ENCODE measurements around the gene TMEM43.
A peak's percentile ranks its signal among the peaks of the same experiment; 100 is the strongest.
"Not testable (repeated sequence)": the region's sequence is repeated elsewhere in the genome, so short reads cannot be mapped to it uniquely, and the experiment has no call there.

TMEM43 gene

DNA sequence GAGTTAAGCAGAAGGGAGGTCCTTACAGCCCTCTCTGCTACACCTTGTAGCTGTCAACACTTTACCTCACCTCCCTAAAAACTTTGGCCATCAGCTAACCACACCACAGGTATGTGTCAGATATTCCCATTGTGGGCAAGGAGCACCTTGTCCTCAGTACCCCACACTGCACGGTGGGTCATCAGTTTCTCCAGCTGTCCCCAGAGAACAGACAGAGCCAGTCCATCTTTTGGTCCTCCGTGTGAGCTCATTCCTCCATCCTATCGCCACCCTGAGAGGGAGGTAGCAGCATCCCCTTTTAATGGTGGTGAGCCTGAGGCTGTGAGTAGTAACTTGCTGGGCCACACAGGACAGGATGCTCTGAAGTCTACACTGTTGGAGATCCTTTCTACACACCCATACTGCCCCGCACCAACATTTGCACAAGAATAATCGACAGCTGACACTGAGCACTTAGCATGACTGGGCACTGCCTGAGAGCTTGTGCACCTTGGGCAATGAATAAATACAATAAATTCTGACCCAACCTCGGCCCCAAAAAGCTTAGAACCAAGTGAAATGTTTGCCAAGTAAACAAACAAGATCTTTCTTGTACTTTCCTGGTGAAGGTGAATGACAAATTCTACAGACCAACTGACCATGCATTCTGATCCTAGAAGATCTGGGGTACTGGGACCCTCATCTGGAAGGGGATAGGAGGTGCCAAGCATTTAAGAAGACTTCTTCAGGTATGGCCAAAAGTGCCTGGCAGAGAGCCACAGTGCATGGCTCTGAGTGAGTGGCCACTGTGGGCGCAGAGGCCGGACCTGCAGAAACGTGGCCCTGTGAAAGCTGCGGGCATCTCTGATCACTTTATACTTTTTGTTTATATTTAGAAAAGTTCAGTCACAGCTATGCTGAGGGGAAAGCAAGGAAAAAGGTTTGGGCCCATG lies 7.1 kb upstream of the TMEM43 start:
- H3K9me3 Mint-ChIP-seq = no peaks in the 10 kb centered on the region
- peaks cover 6% of the 10 kb centered on the region for H3K4me1 Mint-ChIP-seq (ENCODE audit: low read depth)
- DNase-seq (ENCODE audit: low spot score) = peak; percentile 1
- no peaks in the 10 kb centered on the region for H3K27me3 Mint-ChIP-seq (ENCODE audit: low read depth)
- H3K4me3 Mint-ChIP-seq = no peak overlapping the region
- H3K36me3 Mint-ChIP-seq (ENCODE audit: low read depth) = peaks cover 26% of the 10 kb centered on the region
- H3K27ac Mint-ChIP-seq = no peak overlapping the region

DNA sequence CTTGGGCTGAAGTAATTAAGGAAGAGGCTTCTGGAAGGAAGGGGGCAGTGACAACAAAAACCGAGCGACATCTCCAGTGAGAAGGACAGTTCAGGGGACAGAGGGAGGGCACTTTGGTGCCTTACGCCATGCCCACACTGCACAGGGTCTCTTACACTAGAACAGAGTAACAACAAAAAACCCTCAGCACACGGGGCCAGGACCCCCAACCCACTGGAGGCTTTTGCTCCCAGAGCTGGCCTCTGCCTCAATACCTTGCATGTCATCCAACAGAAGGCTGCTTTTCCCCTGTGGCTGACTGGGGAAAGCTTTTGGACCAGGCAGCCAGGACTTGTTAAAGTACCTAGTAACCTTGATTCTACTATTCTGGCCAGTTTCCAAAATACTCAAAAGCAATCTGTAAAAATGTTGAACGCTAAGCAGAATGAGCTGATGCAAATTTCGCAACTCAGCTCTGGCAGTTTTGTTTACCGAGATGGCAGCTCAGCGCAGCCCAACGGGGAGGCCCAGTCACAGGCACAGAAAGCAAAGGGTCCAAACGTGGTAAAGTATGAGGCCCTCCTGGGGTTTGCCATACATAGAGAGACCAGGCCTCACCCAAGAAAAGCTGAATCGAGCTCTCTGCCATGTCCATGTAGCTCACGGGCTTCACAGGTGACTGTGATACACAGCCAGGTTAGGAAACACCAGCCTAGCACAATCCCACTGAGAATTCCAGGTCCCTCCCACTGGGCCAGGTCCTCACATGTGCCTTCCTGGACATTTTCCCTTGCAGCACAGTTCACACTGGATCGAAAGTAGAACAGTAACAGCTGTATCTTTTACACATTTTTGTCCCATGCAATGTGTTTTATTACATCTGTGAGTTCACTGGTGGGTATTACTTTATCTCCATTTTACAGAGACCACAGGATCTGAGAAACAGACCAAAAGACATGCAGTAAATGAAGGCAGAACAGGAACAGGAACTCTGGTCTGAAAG lies 6.2 kb upstream of the TMEM43 start:
- peaks cover 13% of the 10 kb centered on the region for H3K4me1 Mint-ChIP-seq (ENCODE audit: low read depth)
- no peaks in the 10 kb centered on the region for H3K27me3 Mint-ChIP-seq (ENCODE audit: low read depth)
- peaks cover 18% of the 10 kb centered on the region for H3K36me3 Mint-ChIP-seq (ENCODE audit: low read depth)
- H3K27ac Mint-ChIP-seq = no peak overlapping the region
- H3K9me3 Mint-ChIP-seq = no peaks in the 10 kb centered on the region
- DNase-seq (ENCODE audit: low spot score) = peak; percentile 2
- H3K4me3 Mint-ChIP-seq = no peak overlapping the region

DNA sequence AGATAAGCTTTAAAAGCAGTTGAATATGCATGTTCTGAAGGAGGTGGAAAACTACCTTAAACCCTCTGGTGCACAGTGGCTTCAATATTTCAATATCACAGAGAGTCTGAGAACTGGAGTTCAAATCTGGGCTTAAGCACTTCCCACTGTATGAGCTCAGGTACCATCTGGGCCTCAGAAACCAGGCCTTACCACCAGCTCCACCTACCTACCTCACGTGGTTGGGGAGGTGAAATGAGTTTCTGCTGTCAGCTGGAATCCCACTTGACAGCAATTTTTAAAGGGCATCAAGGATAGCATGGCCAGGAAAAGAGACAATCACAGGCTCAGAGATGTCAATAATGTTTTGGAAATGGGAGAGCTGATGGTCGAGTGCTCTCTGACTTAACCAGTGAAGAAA lies 5.2 kb upstream of the TMEM43 start:
- H3K27me3 Mint-ChIP-seq (ENCODE audit: low read depth) = no peaks in the 10 kb centered on the region
- no peaks in the 10 kb centered on the region for H3K9me3 Mint-ChIP-seq
- peaks cover 16% of the 10 kb centered on the region for H3K36me3 Mint-ChIP-seq (ENCODE audit: low read depth)
- peaks cover 14% of the 10 kb centered on the region for H3K4me1 Mint-ChIP-seq (ENCODE audit: low read depth)
- H3K4me3 Mint-ChIP-seq = no peak overlapping the region
- H3K27ac Mint-ChIP-seq = no peak overlapping the region
- peak; percentile 2 for DNase-seq (ENCODE audit: low spot score)

DNA sequence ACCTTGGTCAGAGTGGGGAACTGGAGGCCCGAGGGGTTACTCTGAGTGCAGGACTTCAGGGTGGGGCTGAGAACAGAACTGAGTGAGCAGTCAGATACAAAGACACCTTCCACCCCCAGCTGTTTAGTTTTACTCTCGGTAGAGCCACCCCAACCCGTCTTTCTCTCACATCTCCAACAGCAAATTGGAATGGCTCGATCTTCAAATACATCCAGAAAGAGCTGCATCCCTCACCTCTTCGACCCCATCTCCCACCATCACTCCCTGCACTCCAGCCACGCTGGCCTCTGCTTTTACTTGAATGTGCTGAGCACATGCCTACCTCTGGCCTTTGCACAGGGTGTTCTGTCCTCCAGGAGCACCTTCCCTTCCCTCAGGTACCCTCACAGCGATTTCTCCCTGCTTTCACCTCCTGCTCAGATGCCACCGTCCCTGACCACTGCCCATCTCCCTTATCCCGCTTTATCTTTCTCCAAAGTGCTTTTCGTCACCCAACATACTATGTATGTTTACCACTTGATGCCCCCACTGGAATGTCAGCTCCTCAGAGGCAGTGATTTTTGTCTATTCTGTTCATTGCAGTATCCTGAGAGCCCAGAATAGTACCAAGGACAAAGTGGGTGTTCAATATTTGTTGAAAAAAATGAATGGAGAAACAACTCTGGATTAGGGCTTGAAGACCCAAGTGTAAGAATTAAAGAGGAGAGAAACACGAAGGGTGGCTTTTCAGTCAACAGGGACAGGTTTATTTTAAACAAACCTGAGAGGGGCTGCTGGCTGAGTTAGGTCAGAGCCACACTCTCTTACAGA lies 4.5 kb upstream of the TMEM43 start:
- H3K27ac Mint-ChIP-seq = no peak overlapping the region
- peaks cover 14% of the 10 kb centered on the region for H3K4me1 Mint-ChIP-seq (ENCODE audit: low read depth)
- H3K36me3 Mint-ChIP-seq (ENCODE audit: low read depth) = peaks cover 16% of the 10 kb centered on the region
- no peak overlapping the region for H3K4me3 Mint-ChIP-seq
- DNase-seq (ENCODE audit: low spot score) = peak; percentile 2
- H3K9me3 Mint-ChIP-seq = no peaks in the 10 kb centered on the region
- H3K27me3 Mint-ChIP-seq (ENCODE audit: low read depth) = no peaks in the 10 kb centered on the region

DNA sequence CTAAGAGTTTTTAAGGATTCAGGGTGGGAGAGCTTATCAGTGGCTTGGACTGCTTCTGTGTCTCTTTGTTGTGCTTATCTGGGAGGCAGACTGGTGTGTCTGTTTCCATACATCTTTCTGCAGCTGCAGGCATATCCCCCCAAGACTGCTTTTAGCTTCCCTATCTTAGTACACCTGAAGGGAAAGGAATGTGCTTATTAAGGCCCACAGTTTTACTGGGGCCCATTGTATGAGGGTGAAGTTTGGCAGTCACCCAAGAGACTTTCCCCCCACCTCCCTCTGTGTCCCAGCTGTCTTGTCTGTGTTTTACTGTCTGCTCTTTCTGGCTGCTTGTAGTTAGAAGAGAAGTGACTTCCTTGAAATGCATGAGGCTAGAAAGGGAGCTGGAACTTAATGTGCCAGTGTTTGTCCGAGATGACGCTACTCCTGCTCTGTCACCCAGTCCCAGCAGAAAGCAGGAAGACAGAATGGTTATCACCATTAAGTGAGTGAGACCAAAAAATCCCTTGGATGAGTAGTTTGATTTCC lies 3.9 kb upstream of the TMEM43 start:
- H3K27ac Mint-ChIP-seq, H3K4me3 Mint-ChIP-seq, H3K9me3 Mint-ChIP-seq: not testable (repeated sequence)

DNA sequence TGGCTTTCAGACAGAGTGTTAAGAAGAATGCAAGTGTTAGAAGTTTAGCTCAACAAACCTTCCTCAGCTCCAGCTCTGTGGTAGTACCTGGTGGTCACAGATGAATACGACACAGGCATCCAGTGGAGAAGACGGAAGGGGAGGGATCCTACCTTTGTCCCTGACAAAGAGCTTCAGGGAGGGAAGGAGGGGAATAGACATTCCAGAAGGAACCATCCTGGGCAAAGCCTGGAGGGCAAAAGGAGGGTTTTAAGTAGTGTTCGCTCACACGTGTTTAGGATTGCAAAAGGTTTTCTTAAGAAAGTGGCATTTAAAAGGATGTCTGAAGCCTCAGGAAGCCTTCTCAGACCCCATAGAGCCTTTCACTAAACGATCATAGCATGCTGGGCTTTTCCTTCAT lies 3.0 kb upstream of the TMEM43 start:
- Mint-ChIP-seq H3K4me3 (no peak overlapping the region), H3K27me3 (ENCODE audit: low read depth) (no peaks in the 10 kb centered on the region), H3K9me3 (no peaks in the 10 kb centered on the region), H3K27ac (no peak overlapping the region), H3K4me1 (ENCODE audit: low read depth) (peaks cover 27% of the 10 kb centered on the region), H3K36me3 (ENCODE audit: low read depth) (peaks cover 13% of the 10 kb centered on the region)
- peak; percentile 2 for DNase-seq (ENCODE audit: low spot score)

More for the DNA sequence above, 3.9 kb upstream of the TMEM43 start:
- peaks cover 16% of the 10 kb centered on the region for H3K36me3 Mint-ChIP-seq (ENCODE audit: low read depth)
- not testable (repeated sequence) for H3K27me3 Mint-ChIP-seq (ENCODE audit: low read depth); DNase-seq (ENCODE audit: low spot score)
- peaks cover 18% of the 10 kb centered on the region for H3K4me1 Mint-ChIP-seq (ENCODE audit: low read depth)

DNA sequence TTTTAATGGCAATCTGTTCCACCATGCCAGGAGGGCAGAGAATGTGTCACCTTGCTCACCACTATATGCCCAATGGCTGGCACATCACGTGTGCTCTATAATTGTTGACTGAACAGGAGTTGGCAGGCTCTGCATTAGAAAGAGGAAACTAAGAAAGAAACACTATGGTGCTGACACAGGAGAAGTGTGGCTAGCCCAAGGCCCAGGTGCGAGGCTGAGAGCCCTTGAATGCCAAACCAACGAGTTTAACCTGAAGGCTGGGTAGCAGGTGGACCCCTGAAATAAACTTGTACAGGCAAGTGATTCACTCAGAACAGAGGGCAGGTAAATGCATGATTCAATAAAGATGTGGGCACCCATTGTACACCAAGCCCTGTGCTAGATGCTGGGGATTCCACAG lies 2.6 kb upstream of the TMEM43 start:
- Mint-ChIP-seq H3K27me3 (ENCODE audit: low read depth) (no peaks in the 10 kb centered on the region), H3K36me3 (ENCODE audit: low read depth) (peaks cover 15% of the 10 kb centered on the region), H3K27ac (peak overlapping the region; percentile 69), H3K4me1 (ENCODE audit: low read depth) (peaks cover 30% of the 10 kb centered on the region), H3K4me3 (peak overlapping the region; percentile 59), H3K9me3 (no peaks in the 10 kb centered on the region)
- DNase-seq (ENCODE audit: low spot score) = peak; percentile 4

DNA sequence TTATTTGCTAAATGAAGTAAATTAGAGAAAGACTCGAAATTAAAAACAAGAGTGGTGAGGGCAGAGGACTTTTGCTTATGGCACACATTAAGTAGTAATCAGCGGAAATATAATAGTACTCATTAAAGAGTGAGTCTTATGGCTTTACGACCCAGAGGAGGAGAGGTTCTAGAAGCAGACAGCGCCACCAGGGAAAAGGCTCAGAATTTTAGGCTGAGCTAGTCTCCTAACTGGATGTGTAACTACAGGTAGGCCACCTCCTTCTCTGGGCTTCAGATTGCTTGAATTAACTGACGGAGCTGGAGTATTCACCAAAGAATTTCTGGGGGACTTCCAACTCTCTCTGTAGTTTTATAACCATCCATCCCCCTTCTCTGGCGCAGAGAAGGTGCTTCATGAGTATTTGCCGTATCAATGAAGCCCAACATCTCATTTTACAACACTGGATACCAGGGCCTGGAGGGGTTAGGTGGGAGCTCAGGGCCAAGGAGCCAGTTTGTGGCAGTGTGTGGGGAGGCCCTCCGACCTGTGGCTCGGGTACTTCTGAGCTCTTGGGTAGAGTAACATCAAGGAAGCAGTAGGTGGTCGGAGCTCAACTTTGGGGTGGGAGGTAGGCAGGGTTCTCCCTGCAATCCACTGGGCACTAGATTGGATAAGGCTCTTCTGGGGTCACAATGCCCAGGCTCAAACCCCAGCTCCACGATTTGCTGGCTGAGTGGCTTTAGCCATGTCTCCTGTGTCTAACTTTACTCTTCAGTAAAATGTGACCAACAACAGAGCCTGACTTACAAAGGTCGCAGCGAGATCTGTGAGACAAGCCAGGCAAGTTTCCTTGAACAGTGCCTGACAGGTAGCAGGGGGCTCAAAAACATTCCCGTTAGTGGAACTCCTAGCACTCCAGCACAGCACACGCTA lies 1.3 kb upstream of the TMEM43 start:
- H3K4me3 Mint-ChIP-seq = peak overlapping the region; percentile 90
- peaks cover 27% of the 10 kb centered on the region for H3K36me3 Mint-ChIP-seq (ENCODE audit: low read depth)
- H3K9me3 Mint-ChIP-seq = no peaks in the 10 kb centered on the region
- peaks cover 42% of the 10 kb centered on the region for H3K4me1 Mint-ChIP-seq (ENCODE audit: low read depth)
- DNase-seq (ENCODE audit: low spot score) = no peak
- H3K27ac Mint-ChIP-seq = peak overlapping the region; percentile 89
- H3K27me3 Mint-ChIP-seq (ENCODE audit: low read depth) = no peaks in the 10 kb centered on the region

DNA sequence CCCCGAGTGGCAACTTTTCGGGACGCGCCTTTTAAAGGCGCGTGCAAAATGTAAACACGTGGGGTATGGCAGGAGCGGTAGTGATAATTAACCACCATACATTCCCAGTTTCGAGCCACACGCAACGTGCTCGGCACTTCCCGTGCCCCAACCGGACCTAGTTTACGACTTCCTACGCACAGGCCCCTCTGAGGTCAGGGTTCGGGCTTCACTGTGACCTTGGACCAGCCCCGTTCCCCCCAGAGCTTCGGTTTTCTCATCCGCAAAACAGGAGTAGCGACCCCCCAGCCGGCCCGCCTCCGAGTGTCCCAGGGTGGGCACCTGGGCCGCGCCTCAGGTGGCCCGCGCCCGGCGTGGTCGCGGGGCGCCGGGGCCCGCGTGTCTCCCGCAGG lies 633 bp upstream of the TMEM43 start:
- peak; percentile 62 for DNase-seq (ENCODE audit: low spot score)
- Mint-ChIP-seq H3K27ac (peak overlapping the region; percentile 89), H3K4me3 (peak overlapping the region; percentile 90), H3K36me3 (ENCODE audit: low read depth) (peaks cover 32% of the 10 kb centered on the region), H3K4me1 (ENCODE audit: low read depth) (peaks cover 42% of the 10 kb centered on the region), H3K27me3 (ENCODE audit: low read depth) (no peaks in the 10 kb centered on the region), H3K9me3 (no peaks in the 10 kb centered on the region)

DNA sequence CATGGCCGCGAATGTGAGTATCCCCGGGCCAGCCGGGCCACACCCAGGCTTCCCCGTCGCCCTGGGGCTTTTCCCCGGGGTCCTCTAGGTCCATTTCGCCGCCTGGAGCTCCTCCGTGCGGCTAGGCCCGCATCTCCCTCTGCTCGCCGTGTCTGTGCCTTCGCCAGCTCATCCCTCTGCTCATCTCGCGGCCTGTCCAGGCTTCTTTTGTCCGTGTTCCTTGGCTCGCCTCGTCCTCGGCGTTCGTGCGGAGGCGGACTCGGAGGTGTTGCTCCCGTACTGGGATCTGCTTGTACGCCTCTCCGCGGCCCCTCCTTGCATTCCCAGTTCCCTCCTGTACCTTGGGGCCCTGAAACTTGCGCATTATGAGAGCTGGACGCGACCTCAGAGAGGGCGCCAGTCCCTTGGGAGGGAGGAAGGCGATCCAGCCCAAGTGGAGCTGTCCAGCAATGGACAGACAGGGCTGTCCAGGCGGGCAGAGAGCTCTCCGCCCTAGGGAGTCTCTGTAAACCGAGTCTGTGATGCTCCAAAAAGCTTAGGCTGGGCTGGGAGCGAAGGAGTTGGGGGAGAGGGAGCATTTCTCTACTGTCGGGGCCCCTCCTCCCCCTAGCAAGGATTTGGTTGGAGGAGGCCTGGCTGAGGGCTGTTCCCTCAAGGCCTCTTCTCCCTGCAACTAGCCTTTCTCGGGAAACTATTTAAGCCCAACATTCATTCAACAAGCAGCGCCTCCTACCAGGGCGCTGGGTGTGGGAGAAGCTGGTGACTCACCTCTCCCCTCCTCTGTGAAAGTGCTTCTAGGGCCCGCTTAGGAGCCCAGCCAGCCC lies 553 bp downstream of the TMEM43 start:
- Mint-ChIP-seq H3K9me3 (no peaks in the 10 kb centered on the region), H3K27ac (peak overlapping the region; percentile 92), H3K4me1 (ENCODE audit: low read depth) (peaks cover 42% of the 10 kb centered on the region), H3K27me3 (ENCODE audit: low read depth) (no peaks in the 10 kb centered on the region), H3K4me3 (peak overlapping the region; percentile 94), H3K36me3 (ENCODE audit: low read depth) (peaks cover 39% of the 10 kb centered on the region)
- DNase-seq (ENCODE audit: low spot score) = peak; percentile 68

DNA sequence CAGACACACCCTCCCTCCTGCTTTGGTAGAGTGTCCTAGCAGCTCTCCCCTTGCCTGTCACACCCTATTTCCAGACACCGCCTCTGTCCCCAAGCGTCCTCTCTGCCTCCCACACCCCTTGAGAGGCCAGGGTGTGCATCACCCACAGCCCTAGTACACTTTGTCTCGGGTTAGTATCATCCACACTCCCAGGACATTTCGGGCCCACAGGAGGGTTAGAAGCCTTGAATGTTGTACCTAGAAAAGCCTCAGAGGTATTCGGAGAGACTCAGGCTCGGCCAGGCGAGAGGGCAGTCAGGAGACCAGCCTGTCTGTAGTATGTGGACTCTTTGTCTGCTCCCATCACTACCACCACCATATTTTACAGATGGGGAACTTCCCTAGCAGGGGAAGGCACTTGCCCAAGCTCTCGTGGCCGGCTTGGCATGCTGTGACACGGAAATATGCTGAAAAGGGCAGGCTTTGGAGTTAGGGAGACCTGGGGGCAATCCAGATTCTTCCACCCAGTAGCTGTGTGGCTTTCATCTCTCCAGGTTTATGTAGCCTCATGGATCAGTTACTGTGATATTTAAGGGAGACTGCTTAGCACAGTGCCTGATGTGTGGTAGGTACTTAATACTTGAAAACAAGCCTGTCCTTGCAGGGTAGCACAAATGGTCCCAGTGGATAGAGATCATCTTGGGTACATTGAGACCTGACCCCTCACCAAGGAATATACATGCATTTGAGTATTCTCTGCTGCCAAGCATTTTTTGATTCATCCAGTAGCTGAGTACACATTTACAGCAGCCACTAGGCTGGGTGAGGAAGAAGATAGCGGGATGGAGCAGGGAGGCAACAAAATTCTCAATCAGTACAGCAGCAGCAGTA lies 1.4 kb downstream of the TMEM43 start:
- Mint-ChIP-seq H3K27ac (peak overlapping the region; percentile 92), H3K4me3 (peak overlapping the region; percentile 94), H3K9me3 (no peaks in the 10 kb centered on the region), H3K4me1 (ENCODE audit: low read depth) (peaks cover 42% of the 10 kb centered on the region), H3K36me3 (ENCODE audit: low read depth) (peaks cover 35% of the 10 kb centered on the region), H3K27me3 (ENCODE audit: low read depth) (no peaks in the 10 kb centered on the region)
- DNase-seq (ENCODE audit: low spot score) = no peak
